ENCODE measurements around the gene ZSCAN12. TPM values are rescaled to one million over a fixed set of nuclear protein-coding genes. Genes with fewer than 3 reads are reported as not detected.

Gene ZSCAN12
- total and polyA plus RNA-seq, 10 of the 15 experiments (the other 5 are each of a cell fraction or from before 2014, with no cell fraction given) = 1.2 to 12.2 (median 7.4) TPM

- TF ChIP-seq ZNF207 (IDR thresholded peaks at IDR 0.05; ENCODE audit: borderline replicate concordance) = no peak
- no peak for TF ChIP-seq RAD51 (IDR thresholded peaks at IDR 0.05)
- TF ChIP-seq TARDBP (IDR thresholded peaks at IDR 0.05; ENCODE audit: borderline replicate concordance) = no peak
- TF ChIP-seq KLF5 (IDR thresholded peaks at IDR 0.05; ENCODE audit: partially characterized antibody) = no peak
- TF ChIP-seq TCF7 (IDR thresholded peaks at IDR 0.05; ENCODE audit: borderline replicate concordance) = no peak
- TF ChIP-seq TAF1 (IDR thresholded peaks at IDR 0.05; ENCODE audit: borderline replicate concordance, low read depth, low read length) = no peak
- TF ChIP-seq POLR2AphosphoS2 (IDR thresholded peaks at IDR 0.05; ENCODE audit: low read depth, low read length) = no peak
- no peak for TF ChIP-seq MYC (IDR thresholded peaks at IDR 0.05; ENCODE audit: insufficient read depth, insufficient read length, insufficient replicate concordance, low read length, severe bottlenecking)
- peak; percentile 54 for TF ChIP-seq SMAD1 (IDR thresholded peaks at IDR 0.05; ENCODE audit: low read depth, partially characterized antibody)
- TF ChIP-seq TCF12 (IDR thresholded peaks at IDR 0.05; ENCODE audit: low read depth, low read length) = no peak
- TF ChIP-seq ZBTB11 (CRISPR knock-in tag; IDR thresholded peaks at IDR 0.05) = no peak
- TF ChIP-seq YY1 (IDR thresholded peaks at IDR 0.05; ENCODE audit: low read depth, low read length) = peak; percentile 92
- no peak for TF ChIP-seq USF1 (IDR thresholded peaks at IDR 0.05; ENCODE audit: borderline replicate concordance, extremely low read length, insufficient read depth, low read depth, low read length)
- TF ChIP-seq STAT3 (IDR thresholded peaks at IDR 0.05; ENCODE audit: low read depth, low read length) = no peak
- TF ChIP-seq SPI1 (IDR thresholded peaks at IDR 0.05; ENCODE audit: borderline replicate concordance, insufficient read depth, low read depth, low read length) = peak; percentile 7; the same call in 1 of the 2 replicates
- TF ChIP-seq DPF2 (IDR thresholded peaks at IDR 0.05) = no peak
- TF ChIP-seq ZNF274 (IDR thresholded peaks at IDR 0.05; ENCODE audit: insufficient read depth, insufficient read length) = no peak
- no peak for TF ChIP-seq BCLAF1 (IDR thresholded peaks at IDR 0.05)
- TF ChIP-seq YBX1 (IDR thresholded peaks at IDR 0.05) = no peak
Measured at GRCh38 chr6:28336284-28337120, 63.0 kb downstream of the ZSCAN12 start (continued).

All from GM12878 (cell line).